Uterus (tissue), 2 donors: ENCODE results near the gene SLC5A9.

Source experiments
- POLR2A ChIP-seq, 2 donors: fragments of 450-650 bp; IDR thresholded peaks; one replicate each; pipeline ENCODE4 v1.6.1; 2016; ENCODE audit warnings: antibody characterized with exemption in 2 of 2, mild to moderate bottlenecking in 1 of 2, moderate library complexity in 1 of 2
- TF ChIP-seq, protein P1 (sequence below), 4 experiments: fragments of 200-600 bp in 2 of 4; fragments of 450-650 bp in 2 of 4; sonication (generic) in 2 of 4; IDR thresholded peaks; one replicate each; pipeline ENCODE4 v1.5.1; 2016 to 2019; ENCODE audit warnings: antibody characterized with exemption in 4 of 4, mild to moderate bottlenecking in 2 of 4, moderate library complexity in 1 of 4

DNA sequence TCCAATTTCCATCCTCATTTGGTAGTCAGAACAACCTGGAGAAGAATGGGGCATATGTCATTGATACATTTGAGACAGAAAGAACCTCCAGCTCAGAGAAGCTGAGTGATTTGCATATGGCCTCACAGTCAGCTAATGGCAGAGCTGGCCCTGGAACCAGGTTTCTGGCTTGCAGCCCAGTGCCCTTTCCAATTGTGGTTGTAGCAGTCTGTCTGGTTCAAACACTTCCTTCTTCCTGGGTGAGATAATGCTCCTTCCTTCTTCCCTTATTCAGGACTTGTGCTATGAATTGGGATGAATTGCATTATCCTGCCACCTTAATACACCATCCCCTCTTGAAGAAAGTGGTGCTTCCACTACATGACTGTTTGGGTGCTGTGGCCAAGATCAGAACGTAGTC is 24.2 kb downstream of the SLC5A9 start:
- no peak for TF ChIP-seq POLR2A (IDR thresholded peaks at IDR 0.05)
- TF ChIP-seq, protein P1, sequence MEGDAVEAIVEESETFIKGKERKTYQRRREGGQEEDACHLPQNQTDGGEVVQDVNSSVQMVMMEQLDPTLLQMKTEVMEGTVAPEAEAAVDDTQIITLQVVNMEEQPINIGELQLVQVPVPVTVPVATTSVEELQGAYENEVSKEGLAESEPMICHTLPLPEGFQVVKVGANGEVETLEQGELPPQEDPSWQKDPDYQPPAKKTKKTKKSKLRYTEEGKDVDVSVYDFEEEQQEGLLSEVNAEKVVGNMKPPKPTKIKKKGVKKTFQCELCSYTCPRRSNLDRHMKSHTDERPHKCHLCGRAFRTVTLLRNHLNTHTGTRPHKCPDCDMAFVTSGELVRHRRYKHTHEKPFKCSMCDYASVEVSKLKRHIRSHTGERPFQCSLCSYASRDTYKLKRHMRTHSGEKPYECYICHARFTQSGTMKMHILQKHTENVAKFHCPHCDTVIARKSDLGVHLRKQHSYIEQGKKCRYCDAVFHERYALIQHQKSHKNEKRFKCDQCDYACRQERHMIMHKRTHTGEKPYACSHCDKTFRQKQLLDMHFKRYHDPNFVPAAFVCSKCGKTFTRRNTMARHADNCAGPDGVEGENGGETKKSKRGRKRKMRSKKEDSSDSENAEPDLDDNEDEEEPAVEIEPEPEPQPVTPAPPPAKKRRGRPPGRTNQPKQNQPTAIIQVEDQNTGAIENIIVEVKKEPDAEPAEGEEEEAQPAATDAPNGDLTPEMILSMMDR (IDR thresholded peaks at IDR 0.05): no peak
